ENCODE data around the gene COL4A4.

DNA sequence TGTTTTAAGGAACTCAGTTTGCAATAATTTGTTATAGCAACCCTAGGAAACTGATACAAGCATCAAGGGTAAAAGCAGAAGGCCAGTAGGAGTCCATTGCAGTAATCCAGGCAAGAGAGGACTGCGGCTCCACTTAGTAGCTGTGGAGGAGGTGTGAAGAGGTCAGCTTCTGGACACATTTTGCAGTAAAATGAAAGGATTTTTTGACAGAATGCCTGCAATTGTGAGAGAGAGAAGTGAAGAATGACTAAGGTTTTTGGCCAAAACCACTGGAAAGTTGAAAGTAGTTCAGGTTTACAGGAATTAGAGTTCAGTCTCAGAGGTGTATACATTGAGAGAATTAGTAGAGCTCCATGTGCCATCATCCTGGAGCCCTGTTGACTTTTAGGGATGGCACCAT, 198.6 kb downstream of the COL4A4 start:
- TF ChIP-seq, protein P1, sequence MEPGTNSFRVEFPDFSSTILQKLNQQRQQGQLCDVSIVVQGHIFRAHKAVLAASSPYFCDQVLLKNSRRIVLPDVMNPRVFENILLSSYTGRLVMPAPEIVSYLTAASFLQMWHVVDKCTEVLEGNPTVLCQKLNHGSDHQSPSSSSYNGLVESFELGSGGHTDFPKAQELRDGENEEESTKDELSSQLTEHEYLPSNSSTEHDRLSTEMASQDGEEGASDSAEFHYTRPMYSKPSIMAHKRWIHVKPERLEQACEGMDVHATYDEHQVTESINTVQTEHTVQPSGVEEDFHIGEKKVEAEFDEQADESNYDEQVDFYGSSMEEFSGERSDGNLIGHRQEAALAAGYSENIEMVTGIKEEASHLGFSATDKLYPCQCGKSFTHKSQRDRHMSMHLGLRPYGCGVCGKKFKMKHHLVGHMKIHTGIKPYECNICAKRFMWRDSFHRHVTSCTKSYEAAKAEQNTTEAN (CRISPR knock-in tag; conservative IDR thresholded peaks at IDR 0.05) = no peak
- TF ChIP-seq CEBPB (IDR thresholded peaks at IDR 0.05; ENCODE audit: borderline replicate concordance, low read depth, low read length) = no peak
- TF ChIP-seq, protein P2, sequence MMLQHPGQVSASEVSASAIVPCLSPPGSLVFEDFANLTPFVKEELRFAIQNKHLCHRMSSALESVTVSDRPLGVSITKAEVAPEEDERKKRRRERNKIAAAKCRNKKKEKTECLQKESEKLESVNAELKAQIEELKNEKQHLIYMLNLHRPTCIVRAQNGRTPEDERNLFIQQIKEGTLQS (CRISPR knock-in tag; IDR thresholded peaks at IDR 0.05) = no peak
- TF ChIP-seq, protein P3, sequence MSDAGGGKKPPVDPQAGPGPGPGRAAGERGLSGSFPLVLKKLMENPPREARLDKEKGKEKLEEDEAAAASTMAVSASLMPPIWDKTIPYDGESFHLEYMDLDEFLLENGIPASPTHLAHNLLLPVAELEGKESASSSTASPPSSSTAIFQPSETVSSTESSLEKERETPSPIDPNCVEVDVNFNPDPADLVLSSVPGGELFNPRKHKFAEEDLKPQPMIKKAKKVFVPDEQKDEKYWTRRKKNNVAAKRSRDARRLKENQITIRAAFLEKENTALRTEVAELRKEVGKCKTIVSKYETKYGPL (CRISPR knock-in tag; IDR thresholded peaks at IDR 0.05) = no peak

Data from HepG2 (cell line).